Breast epithelium (tissue), 3 donors: ENCODE data around the gene KXD1.

ENCODE experiments used
- CTCF ChIP-seq, 3 donors: fragments of 450-650 bp; IDR thresholded peaks; one replicate each; pipeline ENCODE4 v1.5.1; 2016 to 2017; ENCODE audit warnings: antibody characterized with exemption in 3 of 3, mild to moderate bottlenecking in 3 of 3, moderate library complexity in 3 of 3
- POLR2A ChIP-seq: fragments of 450-650 bp; IDR thresholded peaks from one replicate; pipeline ENCODE4 v1.6.1; 2016; ENCODE audit warnings: antibody characterized with exemption, mild to moderate bottlenecking, moderate library complexity
- POLR2AphosphoS5 ChIP-seq, 3 donors: sonication (generic); formaldehyde crosslinking; IDR thresholded peaks; one replicate each; pipeline ENCODE4 v1.6.1; 2017; ENCODE audit warnings: antibody characterized with exemption in 3 of 3

- TF ChIP-seq CTCF (IDR thresholded peaks at IDR 0.05), result no peak
- no peak for TF ChIP-seq POLR2A
- no peak for TF ChIP-seq POLR2AphosphoS5 (IDR thresholded peaks at IDR 0.05)
Measured at GRCh38 chr19:18558202-18558555, 509 bp downstream of the KXD1 start.
